SU-DHL-6 (cell line): ENCODE data around the gene ZNHIT2.

Source experiments
- H2AFZ ChIP-seq: fragments of 200-600 bp; sonication (generic); 2 replicates; pipeline ENCODE4 v1.6.1; 2014; ENCODE audit warnings: low read depth, mild to moderate bottlenecking, moderate library complexity, mixed read lengths, antibody characterized with exemption, low read length; ENCODE audit not compliant: severe bottlenecking
- H3F3A ChIP-seq: fragments of 200-600 bp; shearing (Covaris generic); 2 replicates; pipeline ENCODE4 v1.6.0; 2016; ENCODE audit warnings: antibody characterized with exemption, mild to moderate bottlenecking; ENCODE audit not compliant: insufficient read depth
- H3K27ac ChIP-seq: fragments of 200-600 bp; sonication (generic); 2 replicates; pipeline ENCODE4 v1.5.1; 2016; ENCODE audit warnings: low read depth, mild to moderate bottlenecking, low read length, moderate library complexity, mixed read lengths
- H3K27me3 ChIP-seq: fragments of 200-600 bp; sonication (generic), shearing (Covaris generic); 2 replicates; pipeline ENCODE4 v1.6.0; 2014; ENCODE audit warnings: mild to moderate bottlenecking, low read length
- H3K36me3 ChIP-seq: fragments of 200-600 bp; sonication (generic); 2 replicates; pipeline ENCODE4 v1.6.1; 2014; ENCODE audit warnings: mild to moderate bottlenecking, low read length, mixed read lengths
- H3K4me2 ChIP-seq: fragments of 300-600, 200-600 bp; shearing (Covaris generic), sonication (generic); 2 replicates; pipeline ENCODE4 v1.6.0; 2014; ENCODE audit warnings: low read length, low read depth, mild to moderate bottlenecking; ENCODE audit not compliant: poor library complexity, severe bottlenecking
- H3K4me3 ChIP-seq: fragments of 200-600 bp; sonication (generic); 2 replicates; pipeline ENCODE4 v1.5.1; 2014; ENCODE audit warnings: antibody characterized with exemption, low read length, mild to moderate bottlenecking, mixed read lengths; ENCODE audit not compliant: insufficient read depth, poor library complexity, severe bottlenecking
- H3K79me2 ChIP-seq: fragments of 200-600 bp; sonication (generic); 2 replicates; pipeline ENCODE4 v1.6.1; 2014; ENCODE audit warnings: mild to moderate bottlenecking, low read length, moderate library complexity; ENCODE audit not compliant: insufficient read depth
- H3K9ac ChIP-seq: fragments of 200-600 bp; sonication (generic); 2 replicates; pipeline ENCODE4 v1.7.0; 2014; ENCODE audit warnings: mild to moderate bottlenecking, low read length
- H3K9me2 ChIP-seq: fragments of 200-600 bp; sonication (generic); replicated peaks from 2 replicates; pipeline ENCODE4 v1.6.1; 2014; ENCODE audit warnings: low read length; ENCODE audit not compliant: insufficient read depth
- H3K9me3 ChIP-seq: fragments of 200-600 bp; sonication (generic); 2 replicates; pipeline ENCODE4 v1.6.1; 2014; ENCODE audit warnings: low read length, mixed read lengths; ENCODE audit not compliant: insufficient read depth
- H4K20me1 ChIP-seq: fragments of 200-600 bp; sonication (generic); 2 replicates; pipeline ENCODE4 v1.6.1; 2014; ENCODE audit warnings: low read depth, mild to moderate bottlenecking, antibody characterized with exemption, low read length, moderate library complexity, mixed read lengths
- EZH2phosphoT487 ChIP-seq: fragments of 200-600 bp; sonication (generic), shearing (Covaris generic); conservative IDR thresholded peaks from 2 replicates; pipeline ENCODE4 v1.6.1; 2018; ENCODE audit warnings: mild to moderate bottlenecking, antibody characterized with exemption, low read length, moderate library complexity, mixed read lengths
- TF ChIP-seq, protein P1 (sequence below): fragments of 200-600 bp; sonication (generic); IDR thresholded peaks from one replicate; pipeline ENCODE4 v1.5.1; 2017; ENCODE audit warnings: antibody characterized with exemption, mild to moderate bottlenecking, low read length, moderate library complexity; ENCODE audit not compliant: insufficient read depth, poor library complexity, severe bottlenecking

The ZNHIT2 gene

DNA sequence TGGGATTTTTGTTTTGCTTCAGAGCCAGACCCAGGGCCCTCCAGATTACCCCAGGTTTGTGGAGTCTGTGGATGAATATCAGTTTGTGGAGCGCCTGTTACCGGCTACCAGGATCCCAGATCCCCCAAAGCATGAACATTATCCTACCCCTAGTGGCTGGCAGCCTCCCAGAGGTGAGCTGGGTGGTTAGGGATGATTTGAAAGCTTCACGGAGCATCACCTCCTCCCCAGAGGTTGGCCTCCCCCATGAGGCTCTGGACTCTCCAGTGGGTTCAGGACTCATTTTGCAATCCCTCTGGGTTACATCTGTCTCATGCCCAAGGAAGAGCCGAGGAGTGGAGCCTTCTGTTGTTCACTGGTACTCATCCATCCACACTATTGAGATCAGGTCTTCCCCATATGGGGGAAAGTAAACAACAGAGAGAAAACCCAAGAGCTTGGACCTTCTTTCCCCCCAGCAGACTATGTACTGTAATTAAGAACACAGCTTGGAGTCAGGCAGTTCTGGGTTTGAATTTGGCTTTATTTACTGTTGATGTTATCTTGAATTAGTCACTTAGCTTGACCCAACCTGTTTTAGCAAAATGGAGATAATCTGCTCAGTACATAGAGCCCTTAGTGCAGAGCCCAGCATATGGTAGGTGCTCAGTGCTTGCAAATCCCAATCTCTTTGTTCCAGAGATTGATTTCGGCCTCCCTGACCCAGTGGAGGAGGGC is 7.1 kb upstream of the ZNHIT2 start:
- no peak overlapping the region for H3K4me2 ChIP-seq
- H3K9me3 ChIP-seq, result no peaks in the 10 kb centered on the region
- H3K9ac ChIP-seq, result no peak overlapping the region
- no peak overlapping the region for H3K27ac ChIP-seq
- no peaks in the 10 kb centered on the region for H3K27me3 ChIP-seq
- peaks cover 19% of the 10 kb centered on the region; the same call in 1 of the 2 replicates for H3K36me3 ChIP-seq
- H3K79me2 ChIP-seq, result peaks cover 34% of the 10 kb centered on the region
- no peak overlapping the region for H2AFZ ChIP-seq
- H3K9me2 ChIP-seq, result no peaks in the 10 kb centered on the region
- no peak overlapping the region for H3K4me3 ChIP-seq
- H3F3A ChIP-seq, result peaks cover 51% of the 10 kb centered on the region
- H4K20me1 ChIP-seq, result no peaks in the 10 kb centered on the region
- TF ChIP-seq EZH2phosphoT487, result no peak
- TF ChIP-seq, protein P1, sequence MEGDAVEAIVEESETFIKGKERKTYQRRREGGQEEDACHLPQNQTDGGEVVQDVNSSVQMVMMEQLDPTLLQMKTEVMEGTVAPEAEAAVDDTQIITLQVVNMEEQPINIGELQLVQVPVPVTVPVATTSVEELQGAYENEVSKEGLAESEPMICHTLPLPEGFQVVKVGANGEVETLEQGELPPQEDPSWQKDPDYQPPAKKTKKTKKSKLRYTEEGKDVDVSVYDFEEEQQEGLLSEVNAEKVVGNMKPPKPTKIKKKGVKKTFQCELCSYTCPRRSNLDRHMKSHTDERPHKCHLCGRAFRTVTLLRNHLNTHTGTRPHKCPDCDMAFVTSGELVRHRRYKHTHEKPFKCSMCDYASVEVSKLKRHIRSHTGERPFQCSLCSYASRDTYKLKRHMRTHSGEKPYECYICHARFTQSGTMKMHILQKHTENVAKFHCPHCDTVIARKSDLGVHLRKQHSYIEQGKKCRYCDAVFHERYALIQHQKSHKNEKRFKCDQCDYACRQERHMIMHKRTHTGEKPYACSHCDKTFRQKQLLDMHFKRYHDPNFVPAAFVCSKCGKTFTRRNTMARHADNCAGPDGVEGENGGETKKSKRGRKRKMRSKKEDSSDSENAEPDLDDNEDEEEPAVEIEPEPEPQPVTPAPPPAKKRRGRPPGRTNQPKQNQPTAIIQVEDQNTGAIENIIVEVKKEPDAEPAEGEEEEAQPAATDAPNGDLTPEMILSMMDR, result no peak

- Histone ChIP-seq H4K20me1 (no peaks in the 10 kb centered on the region), H3K79me2 (peaks cover 34% of the 10 kb centered on the region)
- TF ChIP-seq, protein P1, result no peak
- TF ChIP-seq EZH2phosphoT487, result no peak
These were observed 4.6 kb upstream of the ZNHIT2 start, which contains the start of the genes FAU and MRPL49 for GRCh38 chr11:65121865-65122696. FAU (minus strand) TSS chr11:65122134; CDS start chr11:65121813, 321 bp downstream. MRPL49 (plus strand) TSS chr11:65122321; CDS start chr11:65122347, 26 bp downstream.

DNA sequence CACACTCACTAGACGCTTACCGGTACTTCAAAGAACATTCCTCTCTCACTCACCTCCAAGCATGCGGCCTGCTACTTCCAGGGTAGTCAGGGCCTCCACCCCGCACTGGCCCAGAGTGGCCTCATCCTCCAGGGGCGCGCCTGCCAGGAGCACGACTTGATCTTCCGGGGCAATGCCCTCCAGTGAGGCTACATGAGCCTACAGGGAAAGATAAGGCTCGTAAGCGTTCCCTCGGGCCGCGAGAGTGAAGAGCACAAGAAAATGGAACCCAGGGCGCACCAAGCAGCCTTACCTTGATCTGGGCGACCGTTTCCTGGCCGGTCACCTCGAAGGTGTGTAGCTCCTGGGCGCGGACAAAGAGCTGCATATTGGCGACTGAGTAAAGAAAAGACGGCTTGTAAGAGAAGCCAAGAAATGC is 4.0 kb upstream of the ZNHIT2 start:
- no peaks in the 10 kb centered on the region for H3K27me3 ChIP-seq
- H3K36me3 ChIP-seq, result peaks cover 13% of the 10 kb centered on the region; the same call in 1 of the 2 replicates
- no peaks in the 10 kb centered on the region for H3K9me2 ChIP-seq
- no peak for TF ChIP-seq EZH2phosphoT487
- TF ChIP-seq, protein P1, result no peak
- H4K20me1 ChIP-seq, result no peaks in the 10 kb centered on the region
- peak overlapping the region; percentile 95 for H3K9ac ChIP-seq
- H3K27ac ChIP-seq, result peak overlapping the region; percentile 71
- no peaks in the 10 kb centered on the region for H3K9me3 ChIP-seq
- peaks cover 35% of the 10 kb centered on the region for H3K79me2 ChIP-seq
- peak overlapping the region; percentile 89 for H3K4me3 ChIP-seq
- H2AFZ ChIP-seq, result no peak overlapping the region
- H3K4me2 ChIP-seq, result peak overlapping the region; percentile 87
- peaks cover 44% of the 10 kb centered on the region for H3F3A ChIP-seq

More at GRCh38 chr11:65121865-65122696, 4.6 kb upstream of the ZNHIT2 start, which contains the start of the genes FAU and MRPL49:
- H3K9me3 ChIP-seq, result no peaks in the 10 kb centered on the region
- H3K4me2 ChIP-seq, result peak within 1 kb of the TSS; percentile 87
- H3K9me2 ChIP-seq, result no peaks in the 10 kb centered on the region
- peaks cover 50% of the 10 kb centered on the region for H3F3A ChIP-seq
- peaks cover 13% of the 10 kb centered on the region; the same call in 1 of the 2 replicates for H3K36me3 ChIP-seq
- H3K27ac ChIP-seq, result peak within 1 kb of the TSS; percentile 71
- peak within 1 kb of the TSS; percentile 95 for H3K9ac ChIP-seq
- H2AFZ ChIP-seq, result peak within 1 kb of the TSS; percentile 14
- H3K27me3 ChIP-seq, result no peaks in the 10 kb centered on the region
- H3K4me3 ChIP-seq, result peak within 1 kb of the TSS; percentile 89
